ENCODE data around the gene HNRNPUL1. TPM values are rescaled to one million over a fixed set of nuclear protein-coding genes. Genes with fewer than 3 reads are reported as not detected.

The HNRNPUL1 gene
- polyA plus RNA-seq, 1 donor (not counting 4 experiments of a cell fraction or from before 2014, with no cell fraction given): 48.3 TPM

DNA sequence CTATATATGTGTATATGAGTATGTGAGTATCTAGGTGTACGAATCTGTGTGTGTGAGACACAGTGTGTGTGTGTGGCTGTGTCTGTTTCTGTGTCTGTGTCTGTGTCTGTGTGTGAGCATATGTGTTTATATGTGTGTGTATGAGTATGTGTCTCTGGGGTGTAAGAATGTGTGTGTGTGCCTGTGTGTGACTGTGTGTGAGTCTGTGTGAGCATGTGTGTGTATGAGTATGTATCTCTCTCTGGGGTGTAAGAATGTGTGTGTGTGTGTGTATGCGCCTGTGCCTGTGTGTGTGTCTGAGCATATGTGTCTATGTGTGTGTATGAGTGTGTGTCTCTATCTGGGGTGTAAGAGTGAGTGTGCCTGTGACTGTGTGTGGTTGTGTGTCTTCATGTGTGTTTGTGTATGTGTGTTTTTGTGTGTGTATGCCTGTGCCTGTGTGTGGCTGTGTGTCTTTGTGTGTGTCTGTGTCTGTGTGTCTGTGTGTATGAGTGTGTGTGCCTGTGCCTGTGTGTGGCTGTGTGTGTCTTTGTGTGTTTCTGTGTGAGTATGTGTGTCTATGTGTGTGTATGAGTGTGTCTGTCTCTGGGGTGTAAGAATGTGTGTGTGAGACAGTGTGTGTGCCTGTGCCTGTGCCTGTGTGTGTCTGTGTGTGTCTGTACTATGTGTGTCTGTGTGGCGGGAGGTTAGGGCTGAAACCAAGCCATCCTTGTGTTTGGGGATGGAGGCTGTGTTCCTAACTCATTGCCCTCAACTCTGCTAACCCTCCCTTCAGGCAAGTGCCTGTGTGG is 33.9 kb upstream of the HNRNPUL1 start:
- FAIRE-seq (peak; percentile 60), DNase-seq (ENCODE audit: low read depth, low spot score) (no peak)
- H3K4me2 ChIP-seq (ENCODE audit: control insufficient read depth, extremely low read depth, insufficient read depth, low read depth, low read length): no peak overlapping the region
- dilution Hi-C loops (cut with MboI; ENCODE audit: extremely low pct_ligation_motif_present, low sequenced_read_pairs): no loop called here
- no peaks in the 10 kb centered on the region for H4K20me1 ChIP-seq (ENCODE audit: control insufficient read depth, extremely low read depth, insufficient read depth, low read length)
- H3K4me1 ChIP-seq (ENCODE audit: control insufficient read depth, extremely low read depth, insufficient read depth, low read length): peaks cover 14% of the 10 kb centered on the region
- H3K9ac ChIP-seq (ENCODE audit: control insufficient read depth, extremely low read depth, insufficient read depth, low read length): no peak overlapping the region
- no peaks in the 10 kb centered on the region for H3K27me3 ChIP-seq (ENCODE audit: control insufficient read depth, extremely low read depth, insufficient read depth, low read length)
- H3K9me3 ChIP-seq (ENCODE audit: control insufficient read depth, low read depth, low read length): no peaks in the 10 kb centered on the region
- peaks cover 2% of the 10 kb centered on the region for H3K79me2 ChIP-seq (ENCODE audit: control insufficient read depth, insufficient read depth, low read length)
- peaks cover 1 to 37% of the 10 kb centered on the region in 2 experiments for H3K36me3 ChIP-seq (ENCODE audit: control insufficient read depth in 2 of 2, extremely low read depth in 1 of 2, insufficient read depth in 2 of 2, low read length in 2 of 2)
- no peak overlapping the region for H2AFZ ChIP-seq (ENCODE audit: control insufficient read depth, low read length)
- H3K4me3 ChIP-seq (ENCODE audit: control insufficient read depth in 2 of 3, extremely low read depth in 1 of 3, insufficient read depth in 2 of 3, low read depth in 1 of 3, low read length in 3 of 3): no peak overlapping the region
- no peak overlapping the region for H3K27ac ChIP-seq (ENCODE audit: control insufficient read depth, insufficient read depth, low read length)
- TF ChIP-seq, protein P1, sequence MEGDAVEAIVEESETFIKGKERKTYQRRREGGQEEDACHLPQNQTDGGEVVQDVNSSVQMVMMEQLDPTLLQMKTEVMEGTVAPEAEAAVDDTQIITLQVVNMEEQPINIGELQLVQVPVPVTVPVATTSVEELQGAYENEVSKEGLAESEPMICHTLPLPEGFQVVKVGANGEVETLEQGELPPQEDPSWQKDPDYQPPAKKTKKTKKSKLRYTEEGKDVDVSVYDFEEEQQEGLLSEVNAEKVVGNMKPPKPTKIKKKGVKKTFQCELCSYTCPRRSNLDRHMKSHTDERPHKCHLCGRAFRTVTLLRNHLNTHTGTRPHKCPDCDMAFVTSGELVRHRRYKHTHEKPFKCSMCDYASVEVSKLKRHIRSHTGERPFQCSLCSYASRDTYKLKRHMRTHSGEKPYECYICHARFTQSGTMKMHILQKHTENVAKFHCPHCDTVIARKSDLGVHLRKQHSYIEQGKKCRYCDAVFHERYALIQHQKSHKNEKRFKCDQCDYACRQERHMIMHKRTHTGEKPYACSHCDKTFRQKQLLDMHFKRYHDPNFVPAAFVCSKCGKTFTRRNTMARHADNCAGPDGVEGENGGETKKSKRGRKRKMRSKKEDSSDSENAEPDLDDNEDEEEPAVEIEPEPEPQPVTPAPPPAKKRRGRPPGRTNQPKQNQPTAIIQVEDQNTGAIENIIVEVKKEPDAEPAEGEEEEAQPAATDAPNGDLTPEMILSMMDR (optimal IDR thresholded peaks at IDR 0.05 in 1 of 3, IDR thresholded peaks at IDR 0.05 in 1 of 3, conservative IDR thresholded peaks at IDR 0.05 in 1 of 3; ENCODE audit: extremely low read depth in 1 of 3, insufficient read depth in 2 of 3, low read length in 3 of 3): no peak
- TF ChIP-seq EZH2 (IDR thresholded peaks at IDR 0.05; ENCODE audit: low read length): no peak
- peaks cover under 1% of the 10 kb centered on the region for H3K9me1 ChIP-seq (ENCODE audit: control insufficient read depth, extremely low read depth, insufficient read depth, low read length)

DNA sequence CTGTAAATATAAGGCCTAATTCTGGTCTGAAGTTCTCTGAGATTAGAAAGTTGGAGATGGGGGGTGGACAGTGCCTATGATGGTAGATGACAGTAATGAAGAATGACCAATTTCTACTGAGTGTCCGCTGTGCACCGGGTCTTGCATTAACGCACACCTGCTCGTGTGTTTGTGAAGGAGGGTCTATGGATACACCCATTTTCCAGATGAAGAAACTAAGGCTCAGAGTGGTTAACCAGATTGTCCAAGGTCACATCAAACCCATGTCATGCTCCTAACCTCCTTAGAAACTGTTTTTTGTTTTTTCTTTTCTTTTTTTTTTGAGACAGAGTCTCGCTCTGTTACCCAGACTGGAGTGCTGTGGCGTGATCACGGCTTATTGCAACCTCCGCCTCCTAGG is 31.5 kb upstream of the HNRNPUL1 start:
- Histone ChIP-seq H3K9me3 (ENCODE audit: control insufficient read depth, low read depth, low read length) (no peaks in the 10 kb centered on the region), H3K4me3 (ENCODE audit: control insufficient read depth in 2 of 3, extremely low read depth in 1 of 3, insufficient read depth in 2 of 3, low read depth in 1 of 3, low read length in 3 of 3) (no peak overlapping the region), H2AFZ (ENCODE audit: control insufficient read depth, low read length) (no peak overlapping the region), H3K36me3 (ENCODE audit: control insufficient read depth in 2 of 2, extremely low read depth in 1 of 2, insufficient read depth in 2 of 2, low read length in 2 of 2) (peaks cover 3 to 25% of the 10 kb centered on the region in 2 experiments), H3K9me1 (ENCODE audit: control insufficient read depth, extremely low read depth, insufficient read depth, low read length) (no peaks in the 10 kb centered on the region), H3K27me3 (ENCODE audit: control insufficient read depth, extremely low read depth, insufficient read depth, low read length) (no peaks in the 10 kb centered on the region), H3K4me2 (ENCODE audit: control insufficient read depth, extremely low read depth, insufficient read depth, low read depth, low read length) (no peak overlapping the region), H3K79me2 (ENCODE audit: control insufficient read depth, insufficient read depth, low read length) (peaks cover 2% of the 10 kb centered on the region), H3K4me1 (ENCODE audit: control insufficient read depth, extremely low read depth, insufficient read depth, low read length) (no peaks in the 10 kb centered on the region), H3K27ac (ENCODE audit: control insufficient read depth, insufficient read depth, low read length) (no peak overlapping the region), H3K9ac (ENCODE audit: control insufficient read depth, extremely low read depth, insufficient read depth, low read length) (no peak overlapping the region), H4K20me1 (ENCODE audit: control insufficient read depth, extremely low read depth, insufficient read depth, low read length) (no peaks in the 10 kb centered on the region)
- dilution Hi-C loops (cut with MboI; ENCODE audit: extremely low pct_ligation_motif_present, low sequenced_read_pairs): no loop called here
- FAIRE-seq (no peak), DNase-seq (ENCODE audit: low read depth, low spot score) (no peak)
- TF ChIP-seq, protein P1 (optimal IDR thresholded peaks at IDR 0.05 in 1 of 3, IDR thresholded peaks at IDR 0.05 in 1 of 3, conservative IDR thresholded peaks at IDR 0.05 in 1 of 3; ENCODE audit: extremely low read depth in 1 of 3, insufficient read depth in 2 of 3, low read length in 3 of 3): no peak
- no peak for TF ChIP-seq EZH2 (IDR thresholded peaks at IDR 0.05; ENCODE audit: low read length)
